Subcutaneous abdominal adipose tissue (tissue), 5 donors: ENCODE results near the gene DUOXA1.

ENCODE experiments used
- H3K27ac ChIP-seq: one replicate; pipeline ENCODE4 v1.7.0; 2013; ENCODE audit warnings: low read depth, mild to moderate bottlenecking, inconsistent platforms, low read length, moderate library complexity
- H3K27me3 ChIP-seq, 5 donors: one replicate each; pipeline ENCODE4 v1.7.0; 2013; ENCODE audit warnings: low read length in 5 of 5, inconsistent platforms in 1 of 5; ENCODE audit not compliant: control insufficient read depth in 5 of 5, insufficient read depth in 4 of 5
- H3K36me3 ChIP-seq, 5 donors: one replicate each; pipeline ENCODE4 v1.7.0; 2013; ENCODE audit warnings: low read length in 5 of 5; ENCODE audit not compliant: control insufficient read depth in 5 of 5, insufficient read depth in 5 of 5
- H3K4me1 ChIP-seq, 5 donors: one replicate each; pipeline ENCODE4 v1.7.0; 2013; ENCODE audit warnings: low read length in 5 of 5, mild to moderate bottlenecking in 3 of 5, moderate library complexity in 1 of 5; ENCODE audit not compliant: control insufficient read depth in 5 of 5, insufficient read depth in 5 of 5
- H3K4me3 ChIP-seq, 5 donors: one replicate each; pipeline ENCODE4 v1.7.0; 2013; ENCODE audit warnings: low read length in 5 of 5, low read depth in 1 of 5
- H3K9ac ChIP-seq, 5 donors: one replicate each; pipeline ENCODE4 v1.7.0; 2013; ENCODE audit warnings: low read length in 5 of 5, mild to moderate bottlenecking in 4 of 5, moderate library complexity in 3 of 5
- H3K9me3 ChIP-seq, 5 donors: one replicate each; pipeline ENCODE4 v1.7.0; 2013; ENCODE audit warnings: low read length in 5 of 5; ENCODE audit not compliant: control insufficient read depth in 5 of 5
- donor health status: healthy.
- donor health status: healthy.
- donor health status: healthy.
- donor health status: healthy.
- donor health status: healthy.

DUOXA1 gene

GRCh38 chr15:45134046-45134445 is 4.4 kb upstream of the DUOXA1 start:
- peaks cover 0 to 21% (median 16%) of the 10 kb centered on the region in 5 donors for H3K4me1 ChIP-seq
- no peaks in the 10 kb centered on the region for H3K9me3 ChIP-seq
- H3K4me3 ChIP-seq, result no peak overlapping the region
- H3K9ac ChIP-seq, result no peak overlapping the region
- no peak overlapping the region for H3K27ac ChIP-seq
- peaks cover 18 to 58% (median 37%) of the 10 kb centered on the region in 5 donors for H3K27me3 ChIP-seq
- no peaks in the 10 kb centered on the region for H3K36me3 ChIP-seq

GRCh38 chr15:45133561-45133920 is 3.9 kb upstream of the DUOXA1 start:
- Histone ChIP-seq H3K27ac (no peak overlapping the region), H3K4me3 (no peak overlapping the region), H3K36me3 (no peaks in the 10 kb centered on the region), H3K9ac (no peak overlapping the region), H3K4me1 (peaks cover 0 to 26% (median 20%) of the 10 kb centered on the region in 5 donors), H3K27me3 (peaks cover 18 to 62% (median 41%) of the 10 kb centered on the region in 5 donors), H3K9me3 (no peaks in the 10 kb centered on the region)

GRCh38 chr15:45132844-45133560 is 3.3 kb upstream of the DUOXA1 start:
- no peaks in the 10 kb centered on the region for H3K36me3 ChIP-seq
- H3K27me3 ChIP-seq, result peaks cover 18 to 65% (median 43%) of the 10 kb centered on the region in 5 donors
- H3K9ac ChIP-seq, result no peak overlapping the region
- H3K9me3 ChIP-seq, result no peaks in the 10 kb centered on the region
- no peak overlapping the region for H3K27ac ChIP-seq
- peaks cover 0 to 26% (median 20%) of the 10 kb centered on the region in 5 donors for H3K4me1 ChIP-seq
- no peak overlapping the region for H3K4me3 ChIP-seq

GRCh38 chr15:45131510-45131909 is 1.8 kb upstream of the DUOXA1 start:
- H3K4me3 ChIP-seq, result no peak overlapping the region
- no peaks in the 10 kb centered on the region for H3K9me3 ChIP-seq
- peaks cover 21 to 61% (median 39%) of the 10 kb centered on the region in 5 donors for H3K27me3 ChIP-seq
- H3K27ac ChIP-seq, result no peak overlapping the region
- peaks cover 0 to 26% (median 20%) of the 10 kb centered on the region in 5 donors for H3K4me1 ChIP-seq
- H3K36me3 ChIP-seq, result no peaks in the 10 kb centered on the region
- H3K9ac ChIP-seq, result no peak overlapping the region

- Histone ChIP-seq H3K27ac (no peak overlapping the region), H3K27me3 (peaks cover 19 to 57% (median 34%) of the 10 kb centered on the region in 5 donors), H3K36me3 (no peaks in the 10 kb centered on the region), H3K4me1 (peaks cover 0 to 26% (median 20%) of the 10 kb centered on the region in 5 donors), H3K4me3 (peak overlapping the region in 3 of 5 donors; percentile 48 to 65 (median 56)), H3K9ac (peak overlapping the region in 1 of 5 donors; percentile 65), H3K9me3 (no peaks in the 10 kb centered on the region)
These were observed 767 bp upstream of the DUOXA1 start for GRCh38 chr15:45130291-45131000.

GRCh38 chr15:45128971-45129639 is 574 bp downstream of the DUOXA1 start:
- peak overlapping the region; percentile 35 to 65 (median 56) for H3K4me3 ChIP-seq
- peak overlapping the region in 1 of 5 donors; percentile 62 for H3K9ac ChIP-seq
- H3K4me1 ChIP-seq, result peaks cover 0 to 21% (median 15%) of the 10 kb centered on the region in 5 donors
- no peaks in the 10 kb centered on the region for H3K9me3 ChIP-seq
- no peak overlapping the region for H3K27ac ChIP-seq
- H3K36me3 ChIP-seq, result no peaks in the 10 kb centered on the region
- peaks cover 13 to 50% (median 25%) of the 10 kb centered on the region in 5 donors for H3K27me3 ChIP-seq

- H3K27ac ChIP-seq, result no peak overlapping the region
- no peaks in the 10 kb centered on the region for H3K36me3 ChIP-seq
- H3K4me3 ChIP-seq, result no peak overlapping the region
- H3K27me3 ChIP-seq, result peaks cover 6 to 56% (median 21%) of the 10 kb centered on the region in 5 donors
- H3K9me3 ChIP-seq, result no peaks in the 10 kb centered on the region
- H3K9ac ChIP-seq, result no peak overlapping the region
- H3K4me1 ChIP-seq, result peaks cover 0 to 21% (median 15%) of the 10 kb centered on the region in 5 donors
These were observed 3.0 kb downstream of the DUOXA1 start for GRCh38 chr15:45126535-45127158.

- no peaks in the 10 kb centered on the region for H3K4me1 ChIP-seq
- no peaks in the 10 kb centered on the region for H3K36me3 ChIP-seq
- no peak overlapping the region for H3K27ac ChIP-seq
- peaks cover 3 to 45% (median 19%) of the 10 kb centered on the region in 5 donors for H3K27me3 ChIP-seq
- H3K4me3 ChIP-seq, result no peak overlapping the region
- H3K9ac ChIP-seq, result no peak overlapping the region
- no peaks in the 10 kb centered on the region for H3K9me3 ChIP-seq
These were observed 6.3 kb downstream of the DUOXA1 start for GRCh38 chr15:45123397-45123796.

GRCh38 chr15:45122719-45123118 is 7.0 kb downstream of the DUOXA1 start:
- H3K4me1 ChIP-seq, result peaks cover 0 to 4% (median 3%) of the 10 kb centered on the region in 5 donors
- H3K9ac ChIP-seq, result no peak overlapping the region
- no peak overlapping the region for H3K27ac ChIP-seq
- H3K9me3 ChIP-seq, result no peaks in the 10 kb centered on the region
- H3K4me3 ChIP-seq, result no peak overlapping the region
- H3K27me3 ChIP-seq, result peaks cover 2 to 39% (median 16%) of the 10 kb centered on the region in 5 donors
- no peaks in the 10 kb centered on the region for H3K36me3 ChIP-seq
